ENCODE measurements around the gene KCNK18.

Gene KCNK18

DNA sequence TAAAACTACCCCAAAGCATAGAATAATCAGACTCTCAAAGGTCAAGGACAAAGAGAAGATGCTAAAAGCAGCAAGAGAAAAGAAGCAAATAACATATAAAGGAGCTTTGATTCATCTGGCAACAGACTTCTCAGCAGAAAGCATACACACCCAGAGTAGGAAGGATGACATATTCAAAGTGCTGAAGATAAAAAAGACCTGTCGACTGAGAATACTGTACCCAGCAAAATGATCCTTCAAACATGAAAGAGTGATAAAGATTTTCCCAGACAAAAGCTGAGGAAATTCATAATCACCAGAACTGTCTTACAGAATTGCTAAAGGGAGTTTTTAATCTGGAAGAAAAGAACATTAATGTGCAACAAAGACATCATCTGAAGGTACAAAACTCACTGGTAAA is 14.9 kb downstream of the KCNK18 start:
- Histone ChIP-seq H3K9me3 (ENCODE audit: control extremely low read depth in 1 of 5, control insufficient read depth in 4 of 5, insufficient read depth in 2 of 5, low read depth in 1 of 5, low read length in 4 of 5) (peaks cover 0 to 19% (median 11%) of the 10 kb centered on the region in 5 experiments), H3K4me3 (ENCODE audit: control insufficient read depth in 1 of 7, extremely low read depth in 1 of 7, insufficient read depth in 4 of 7, low read depth in 2 of 7, low read length in 6 of 7) (no peak overlapping the region), H3K4me1 (ENCODE audit: control extremely low read depth in 1 of 4, control insufficient read depth in 4 of 4, insufficient read depth in 4 of 4, low read length in 3 of 4) (peaks cover 0 to 11% (median 10%) of the 10 kb centered on the region in 4 experiments), H3K36me3 (ENCODE audit: control insufficient read depth in 4 of 4, insufficient read depth in 4 of 4, low read length in 3 of 4) (no peaks in the 10 kb centered on the region), H3K27me3 (replicated peaks in 2 of 5; ENCODE audit: control insufficient read depth in 4 of 5, insufficient read depth in 5 of 5, low read length in 4 of 5) (peaks cover 0 to 33% (median 16%) of the 10 kb centered on the region in 5 experiments), H3K27ac (ENCODE audit: insufficient read depth in 1 of 2, low read depth in 1 of 2, low read length in 2 of 2, poor library complexity in 1 of 2, severe bottlenecking in 2 of 2) (no peak overlapping the region)
- no CpG with 5 or more reads among the region's 1 CpG for WGBS (ENCODE audit: insufficient coverage)
- POLR2A ChIA-PET = no interaction called here
- peak in 2 of 3 donors; percentile 26 to 32 for DNase-seq
- CTCF ChIA-PET = no interaction called here

DNA sequence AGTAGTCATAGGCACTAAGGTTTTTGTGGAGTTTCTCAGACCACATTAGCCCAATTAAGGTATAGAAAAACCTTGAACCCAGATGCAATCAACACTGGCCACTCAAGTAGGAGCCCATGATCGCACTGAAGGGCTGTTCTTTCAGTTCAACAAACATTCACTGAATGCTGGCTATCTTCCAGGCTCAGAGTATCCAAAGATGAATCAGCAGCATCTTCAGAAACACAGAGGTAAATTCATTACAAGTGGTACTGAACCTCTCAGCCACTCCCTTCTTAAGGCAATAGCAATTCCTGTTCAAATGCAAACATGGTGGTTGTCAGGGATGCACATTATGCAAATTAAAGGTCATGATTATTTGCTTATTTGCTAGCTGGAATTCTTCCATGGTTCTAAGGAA is 17.1 kb downstream of the KCNK18 start:
- Histone ChIP-seq H3K36me3 (ENCODE audit: control insufficient read depth in 4 of 4, insufficient read depth in 4 of 4, low read length in 3 of 4) (no peaks in the 10 kb centered on the region), H3K9me3 (ENCODE audit: control extremely low read depth in 1 of 5, control insufficient read depth in 4 of 5, insufficient read depth in 2 of 5, low read depth in 1 of 5, low read length in 4 of 5) (peaks cover 0 to 19% (median 11%) of the 10 kb centered on the region in 5 experiments), H3K27me3 (replicated peaks in 2 of 5; ENCODE audit: control insufficient read depth in 4 of 5, insufficient read depth in 5 of 5, low read length in 4 of 5) (peaks cover 0 to 42% (median 25%) of the 10 kb centered on the region in 5 experiments), H3K4me3 (ENCODE audit: control insufficient read depth in 1 of 7, extremely low read depth in 1 of 7, insufficient read depth in 4 of 7, low read depth in 2 of 7, low read length in 6 of 7) (no peak overlapping the region), H3K27ac (ENCODE audit: insufficient read depth in 1 of 2, low read depth in 1 of 2, low read length in 2 of 2, poor library complexity in 1 of 2, severe bottlenecking in 2 of 2) (no peak overlapping the region), H3K4me1 (ENCODE audit: control extremely low read depth in 1 of 4, control insufficient read depth in 4 of 4, insufficient read depth in 4 of 4, low read length in 3 of 4) (peaks cover 0 to 16% (median 14%) of the 10 kb centered on the region in 4 experiments)
- ChIA-PET CTCF (interaction anchor here (5.2 to 7.5 kb wide), 2 partner anchors 12 to 103 kb away, joined by 37 to 115 read pairs; no protein-coding TSS in a partner anchor), POLR2A (no interaction called here)
- no CpG with 5 or more reads among the region's 1 CpG for WGBS (ENCODE audit: insufficient coverage)
- no peak for DNase-seq

DNA sequence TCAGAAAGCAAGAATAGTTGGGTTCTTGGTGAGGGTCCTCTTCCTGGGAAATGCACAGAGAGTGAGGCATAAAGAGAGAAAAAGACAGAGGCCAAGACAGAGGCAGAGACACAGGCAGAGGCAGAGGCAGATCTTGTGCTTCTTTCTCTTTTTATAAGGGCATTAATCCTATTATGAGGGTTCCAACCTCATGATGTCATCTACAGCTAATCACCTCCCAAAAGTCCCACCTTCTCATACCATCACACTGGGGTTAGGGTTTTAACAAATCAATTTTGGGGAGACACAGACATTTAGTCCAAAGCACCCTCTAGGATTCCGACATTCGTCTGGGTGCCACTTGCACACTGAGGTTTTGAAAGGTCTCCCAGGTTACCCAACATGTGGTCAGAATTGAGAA is 17.8 kb downstream of the KCNK18 start:
- peaks cover 0 to 16% (median 14%) of the 10 kb centered on the region in 4 experiments for H3K4me1 ChIP-seq (ENCODE audit: control extremely low read depth in 1 of 4, control insufficient read depth in 4 of 4, insufficient read depth in 4 of 4, low read length in 3 of 4)
- H3K4me3 ChIP-seq (ENCODE audit: control insufficient read depth in 1 of 7, extremely low read depth in 1 of 7, insufficient read depth in 4 of 7, low read depth in 2 of 7, low read length in 6 of 7) = no peak overlapping the region
- no peak overlapping the region for H3K27ac ChIP-seq (ENCODE audit: insufficient read depth in 1 of 2, low read depth in 1 of 2, low read length in 2 of 2, poor library complexity in 1 of 2, severe bottlenecking in 2 of 2)
- POLR2A ChIA-PET = no interaction called here
- 88% methylated on average over 2 of the region's 2 CpGs for WGBS (ENCODE audit: insufficient coverage)
- CTCF ChIA-PET = interaction anchor here (1.1 to 7.5 kb wide), 4 partner anchors 11 to 108 kb away, joined by 3 to 115 read pairs (median 28); no protein-coding TSS in a partner anchor
- no peak for DNase-seq
- H3K27me3 ChIP-seq (replicated peaks in 2 of 5; ENCODE audit: control insufficient read depth in 4 of 5, insufficient read depth in 5 of 5, low read length in 4 of 5) = peaks cover 0 to 42% (median 25%) of the 10 kb centered on the region in 5 experiments
- H3K36me3 ChIP-seq (ENCODE audit: control insufficient read depth in 4 of 4, insufficient read depth in 4 of 4, low read length in 3 of 4) = no peaks in the 10 kb centered on the region
- H3K9me3 ChIP-seq (ENCODE audit: control extremely low read depth in 1 of 5, control insufficient read depth in 4 of 5, insufficient read depth in 2 of 5, low read depth in 1 of 5, low read length in 4 of 5) = peaks cover 0 to 19% (median 11%) of the 10 kb centered on the region in 5 experiments

DNA sequence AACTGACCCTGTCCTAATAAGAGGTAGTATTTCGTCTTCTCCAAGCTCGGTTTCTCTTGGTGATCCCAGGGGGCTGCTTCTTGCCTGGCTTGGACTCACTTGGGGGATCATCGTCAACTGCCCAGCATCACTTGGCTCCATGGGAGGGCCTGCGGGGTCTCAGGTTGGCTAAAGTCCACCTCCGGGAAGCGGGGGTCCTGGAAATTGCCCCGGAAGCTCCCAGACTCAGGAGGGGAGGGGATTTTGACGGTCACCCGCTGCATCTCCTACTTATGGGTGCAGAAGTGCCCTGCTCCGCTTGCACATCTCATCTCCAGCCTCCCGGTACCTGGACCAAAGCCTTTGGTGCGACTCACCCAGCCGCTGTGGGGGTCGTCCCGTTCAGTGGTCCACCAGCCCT is 18.7 kb downstream of the KCNK18 start:
- POLR2A ChIA-PET = interaction anchor here (2.4 kb wide), 1 partner anchor 103 kb away, joined by 8 read pairs; no protein-coding TSS in a partner anchor
- no peak for DNase-seq
- 66% methylated on average over 15 of the region's 15 CpGs for WGBS (ENCODE audit: insufficient coverage)

DNA sequence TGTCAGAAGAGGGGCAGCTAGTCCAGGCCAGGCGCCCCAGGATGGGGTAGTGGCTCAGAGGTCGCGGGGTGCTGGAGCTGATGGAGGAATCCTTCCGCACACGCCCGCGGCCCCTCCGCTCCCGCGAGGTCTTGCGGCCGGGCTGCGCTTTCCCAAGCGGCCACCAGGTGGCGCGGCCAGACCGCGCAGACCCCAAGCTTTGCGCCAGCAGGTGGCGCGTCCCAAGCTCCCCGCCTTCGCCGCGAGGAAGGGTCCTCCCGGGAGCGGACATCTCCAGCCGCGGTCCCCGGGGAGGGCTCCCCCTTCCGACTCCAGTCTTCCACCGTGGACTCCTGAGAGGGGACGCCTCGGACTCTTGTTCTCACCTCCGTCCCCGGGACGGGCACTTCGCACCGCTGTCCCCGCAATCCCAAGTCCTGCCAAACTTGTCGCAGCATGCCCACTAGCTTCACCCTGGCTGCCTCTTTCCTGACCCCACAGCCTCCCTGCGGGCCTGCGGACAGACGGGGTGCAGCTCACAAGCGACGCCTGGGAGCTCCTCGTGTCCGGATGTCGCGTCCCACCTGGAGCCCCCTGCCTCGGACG is 19.4 kb downstream of the KCNK18 start:
- Histone ChIP-seq H3K36me3 (ENCODE audit: control insufficient read depth in 4 of 4, insufficient read depth in 4 of 4, low read length in 3 of 4) (no peaks in the 10 kb centered on the region), H3K27me3 (replicated peaks in 2 of 5; ENCODE audit: control insufficient read depth in 4 of 5, insufficient read depth in 5 of 5, low read length in 4 of 5) (peaks cover 0 to 40% (median 24%) of the 10 kb centered on the region in 5 experiments), H3K4me3 (ENCODE audit: control insufficient read depth in 1 of 7, extremely low read depth in 1 of 7, insufficient read depth in 4 of 7, low read depth in 2 of 7, low read length in 6 of 7) (peak overlapping the region; percentile 19 to 82 (median 67)), H3K9me3 (ENCODE audit: control extremely low read depth in 1 of 5, control insufficient read depth in 4 of 5, insufficient read depth in 2 of 5, low read depth in 1 of 5, low read length in 4 of 5) (peaks cover 0 to 13% (median 2%) of the 10 kb centered on the region in 5 experiments), H3K27ac (ENCODE audit: insufficient read depth in 1 of 2, low read depth in 1 of 2, low read length in 2 of 2, poor library complexity in 1 of 2, severe bottlenecking in 2 of 2) (no peak overlapping the region), H3K4me1 (ENCODE audit: control extremely low read depth in 1 of 4, control insufficient read depth in 4 of 4, insufficient read depth in 4 of 4, low read length in 3 of 4) (peaks cover 0 to 16% (median 14%) of the 10 kb centered on the region in 4 experiments)
- peak; percentile 80 to 85 (median 82) for DNase-seq
- ChIA-PET CTCF (interaction anchor here (0.7 to 7.5 kb wide), 46 partner anchors 9 to 1027 kb away, joined by 3 to 115 read pairs (median 4); partner anchors contain the start of genes KCNK18 and SLC18A2), POLR2A (interaction anchor here (2.4 kb wide), 1 partner anchor 103 kb away, joined by 8 read pairs; no protein-coding TSS in a partner anchor)
- 1% methylated on average over 52 of the region's 52 CpGs for WGBS (ENCODE audit: insufficient coverage)

More for the DNA sequence above, 18.7 kb downstream of the KCNK18 start:
- Histone ChIP-seq H3K4me1 (ENCODE audit: control extremely low read depth in 1 of 4, control insufficient read depth in 4 of 4, insufficient read depth in 4 of 4, low read length in 3 of 4) (peaks cover 0 to 16% (median 14%) of the 10 kb centered on the region in 4 experiments), H3K27ac (ENCODE audit: insufficient read depth in 1 of 2, low read depth in 1 of 2, low read length in 2 of 2, poor library complexity in 1 of 2, severe bottlenecking in 2 of 2) (no peak overlapping the region), H3K9me3 (ENCODE audit: control extremely low read depth in 1 of 5, control insufficient read depth in 4 of 5, insufficient read depth in 2 of 5, low read depth in 1 of 5, low read length in 4 of 5) (peaks cover 0 to 16% (median 8%) of the 10 kb centered on the region in 5 experiments), H3K4me3 (ENCODE audit: control insufficient read depth in 1 of 7, extremely low read depth in 1 of 7, insufficient read depth in 4 of 7, low read depth in 2 of 7, low read length in 6 of 7) (peak overlapping the region in 3 of 7 experiments; percentile 55 to 82 (median 73)), H3K27me3 (replicated peaks in 2 of 5; ENCODE audit: control insufficient read depth in 4 of 5, insufficient read depth in 5 of 5, low read length in 4 of 5) (peaks cover 0 to 42% (median 27%) of the 10 kb centered on the region in 5 experiments), H3K36me3 (ENCODE audit: control insufficient read depth in 4 of 4, insufficient read depth in 4 of 4, low read length in 3 of 4) (no peaks in the 10 kb centered on the region)
- CTCF ChIA-PET = interaction anchor here (0.7 to 7.5 kb wide), 35 partner anchors 9 to 1028 kb away, joined by 3 to 115 read pairs (median 5); partner anchors contain the start of gene KCNK18

DNA sequence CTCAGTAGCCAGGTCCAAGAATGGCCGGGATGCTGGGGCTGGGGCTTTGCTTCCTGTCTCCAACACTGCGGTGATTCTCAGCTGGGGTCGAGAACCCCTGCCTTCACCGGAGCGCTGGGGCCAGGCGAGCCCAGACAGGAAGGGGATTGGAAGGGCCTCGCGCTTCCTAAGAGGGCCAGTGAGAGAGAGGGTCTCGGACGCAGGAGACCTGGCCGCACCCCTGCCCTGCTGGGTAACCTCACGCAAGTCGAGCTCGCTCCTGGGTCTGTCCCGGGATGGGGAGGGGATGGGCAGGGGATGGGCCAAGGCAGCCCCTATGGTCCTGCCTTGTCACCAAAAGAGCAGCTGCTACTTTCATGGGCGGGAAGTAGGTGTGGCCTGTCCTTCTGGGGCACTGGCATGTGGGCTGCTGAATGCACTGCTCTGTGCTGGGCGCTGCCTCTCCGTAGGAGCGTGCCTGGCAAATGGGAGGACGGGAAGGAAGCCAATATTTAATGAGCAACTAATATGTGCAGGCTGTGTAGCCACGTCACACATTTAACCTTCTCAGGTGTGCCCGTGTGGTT is 20.0 kb downstream of the KCNK18 start:
- peaks cover 0 to 40% (median 24%) of the 10 kb centered on the region in 5 experiments for H3K27me3 ChIP-seq (replicated peaks in 2 of 5; ENCODE audit: control insufficient read depth in 4 of 5, insufficient read depth in 5 of 5, low read length in 4 of 5)
- CTCF ChIA-PET = interaction anchor here (0.7 to 7.5 kb wide), 45 partner anchors 9 to 1027 kb away, joined by 3 to 115 read pairs (median 4); partner anchors contain the start of genes KCNK18 and SLC18A2
- 17% methylated on average over 14 of the region's 22 CpGs for WGBS (ENCODE audit: insufficient coverage)
- H3K4me3 ChIP-seq (ENCODE audit: control insufficient read depth in 1 of 7, extremely low read depth in 1 of 7, insufficient read depth in 4 of 7, low read depth in 2 of 7, low read length in 6 of 7) = peak overlapping the region; percentile 19 to 82 (median 67)
- DNase-seq = peak in 2 of 3 donors; percentile 56 to 67
- POLR2A ChIA-PET = interaction anchor here (2.4 kb wide), 1 partner anchor 102 kb away, joined by 8 read pairs; no protein-coding TSS in a partner anchor
- no peak overlapping the region for H3K27ac ChIP-seq (ENCODE audit: insufficient read depth in 1 of 2, low read depth in 1 of 2, low read length in 2 of 2, poor library complexity in 1 of 2, severe bottlenecking in 2 of 2)
- peaks cover 0 to 16% (median 14%) of the 10 kb centered on the region in 4 experiments for H3K4me1 ChIP-seq (ENCODE audit: control extremely low read depth in 1 of 4, control insufficient read depth in 4 of 4, insufficient read depth in 4 of 4, low read length in 3 of 4)
- peaks cover 0 to 8% (median 0%) of the 10 kb centered on the region in 5 experiments for H3K9me3 ChIP-seq (ENCODE audit: control extremely low read depth in 1 of 5, control insufficient read depth in 4 of 5, insufficient read depth in 2 of 5, low read depth in 1 of 5, low read length in 4 of 5)
- no peaks in the 10 kb centered on the region for H3K36me3 ChIP-seq (ENCODE audit: control insufficient read depth in 4 of 4, insufficient read depth in 4 of 4, low read length in 3 of 4)
